ENCODE measurements around the gene RIMBP2.
"Not testable (repeated sequence)": the region's sequence is repeated elsewhere in the genome, so short reads cannot be mapped to it uniquely, and the experiment has no call there.

Gene RIMBP2, protein sequence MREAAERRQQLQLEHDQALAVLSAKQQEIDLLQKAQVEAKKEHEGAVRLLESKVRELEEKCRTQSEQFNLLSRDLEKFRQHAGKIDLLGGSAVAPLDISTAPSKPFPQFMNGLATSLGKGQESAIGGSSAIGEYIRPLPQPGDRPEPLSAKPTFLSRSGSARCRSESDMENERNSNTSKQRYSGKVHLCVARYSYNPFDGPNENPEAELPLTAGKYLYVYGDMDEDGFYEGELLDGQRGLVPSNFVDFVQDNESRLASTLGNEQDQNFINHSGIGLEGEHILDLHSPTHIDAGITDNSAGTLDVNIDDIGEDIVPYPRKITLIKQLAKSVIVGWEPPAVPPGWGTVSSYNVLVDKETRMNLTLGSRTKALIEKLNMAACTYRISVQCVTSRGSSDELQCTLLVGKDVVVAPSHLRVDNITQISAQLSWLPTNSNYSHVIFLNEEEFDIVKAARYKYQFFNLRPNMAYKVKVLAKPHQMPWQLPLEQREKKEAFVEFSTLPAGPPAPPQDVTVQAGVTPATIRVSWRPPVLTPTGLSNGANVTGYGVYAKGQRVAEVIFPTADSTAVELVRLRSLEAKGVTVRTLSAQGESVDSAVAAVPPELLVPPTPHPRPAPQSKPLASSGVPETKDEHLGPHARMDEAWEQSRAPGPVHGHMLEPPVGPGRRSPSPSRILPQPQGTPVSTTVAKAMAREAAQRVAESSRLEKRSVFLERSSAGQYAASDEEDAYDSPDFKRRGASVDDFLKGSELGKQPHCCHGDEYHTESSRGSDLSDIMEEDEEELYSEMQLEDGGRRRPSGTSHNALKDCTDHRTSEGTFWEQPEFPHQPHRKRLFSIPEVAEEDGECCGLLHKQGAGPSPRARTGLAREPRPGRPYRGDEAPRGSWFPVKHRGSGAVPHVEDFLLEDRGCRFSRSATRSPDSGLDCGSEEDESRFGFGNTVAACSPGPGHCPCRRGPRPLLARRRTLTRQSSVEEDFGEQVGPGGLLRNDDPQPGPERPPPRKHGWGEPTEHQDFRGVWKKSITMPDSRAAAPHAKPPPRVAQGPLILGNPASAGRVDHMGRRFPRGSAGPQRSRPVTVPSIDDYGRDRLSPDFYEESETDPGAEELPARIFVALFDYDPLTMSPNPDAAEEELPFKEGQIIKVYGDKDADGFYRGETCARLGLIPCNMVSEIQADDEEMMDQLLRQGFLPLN (N-terminal part only)

DNA sequence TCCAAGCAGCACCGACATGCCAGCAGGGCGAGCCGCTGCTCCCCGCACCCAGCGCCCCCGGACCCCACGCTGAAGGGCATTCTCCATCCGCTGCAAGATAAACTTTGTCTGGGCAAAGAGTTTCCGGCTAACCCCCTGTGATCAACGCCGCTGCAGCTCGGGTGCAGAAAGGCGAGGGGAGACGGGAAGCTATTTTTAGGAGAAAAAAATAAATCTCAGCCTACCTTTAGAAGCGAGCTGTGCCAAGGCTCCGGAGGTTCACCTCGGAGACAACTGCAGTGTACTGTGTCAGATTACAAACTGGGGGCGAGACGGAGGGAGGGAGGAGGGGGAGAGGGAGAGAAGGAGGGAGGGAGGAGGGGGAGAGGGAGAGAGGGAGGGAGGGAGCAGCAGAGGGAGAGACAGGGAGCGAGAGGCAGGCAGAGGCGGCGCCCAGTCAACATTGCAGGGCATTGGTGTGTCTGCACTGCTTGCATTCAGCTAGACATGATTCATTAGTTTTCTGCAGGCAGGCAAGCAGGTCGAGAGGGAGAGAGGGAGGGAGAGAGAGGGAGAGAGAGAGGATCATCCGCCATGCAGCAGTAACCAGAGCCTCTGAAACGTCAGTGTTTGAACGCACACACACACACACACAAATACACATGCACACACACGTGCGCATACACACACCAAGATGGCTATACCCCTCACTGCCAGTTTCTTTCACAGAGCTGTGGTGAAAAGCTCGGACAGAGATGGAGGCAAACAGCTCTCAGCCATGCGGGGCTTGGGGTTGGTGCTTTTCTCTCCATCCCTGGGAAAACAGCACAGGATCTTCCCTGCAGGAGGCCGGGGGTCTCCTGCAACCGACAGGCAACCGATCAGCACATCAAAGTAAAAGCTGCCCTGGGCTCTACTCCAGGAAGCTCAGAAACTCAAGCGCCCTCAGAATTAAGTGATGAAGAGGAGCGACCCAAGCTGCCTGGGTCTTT is at the start of gene RIMBP2:
RIMBP2 (minus strand) TSS at position 302 of the 971 bp plus-strand sequence. CDS start 237,286 bp downstream, outside the sequence.
- no peak for DNase-seq

DNA sequence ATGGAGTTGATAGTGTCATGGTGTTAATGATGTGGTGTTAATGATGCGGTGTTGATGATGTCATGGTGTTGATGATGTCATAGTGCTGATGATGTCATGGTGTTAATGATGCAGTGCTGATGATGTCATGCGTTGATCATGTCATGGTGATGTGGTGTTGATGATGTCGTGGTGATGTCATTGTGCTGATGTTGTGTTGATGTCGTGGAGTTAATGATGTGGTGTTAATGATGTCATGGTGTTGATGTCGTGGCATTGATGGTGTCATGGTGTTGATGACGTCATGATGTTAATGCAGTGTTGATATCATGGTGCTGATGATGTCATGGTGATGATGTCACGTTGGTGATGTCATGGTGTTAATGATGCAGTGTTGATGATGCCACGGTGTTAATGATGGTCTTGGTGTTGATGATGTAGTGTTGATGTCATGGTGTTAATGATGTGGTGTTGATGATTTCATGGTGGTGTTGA is 49.1 kb upstream of the RIMBP2 start:
- DNase-seq = no peak

GRCh38 chr12:130764475-130765185 is 48.5 kb upstream of the RIMBP2 start:
- DNase-seq = peak in 3 of 6 experiments; percentile 7 to 17 (median 10)

DNA sequence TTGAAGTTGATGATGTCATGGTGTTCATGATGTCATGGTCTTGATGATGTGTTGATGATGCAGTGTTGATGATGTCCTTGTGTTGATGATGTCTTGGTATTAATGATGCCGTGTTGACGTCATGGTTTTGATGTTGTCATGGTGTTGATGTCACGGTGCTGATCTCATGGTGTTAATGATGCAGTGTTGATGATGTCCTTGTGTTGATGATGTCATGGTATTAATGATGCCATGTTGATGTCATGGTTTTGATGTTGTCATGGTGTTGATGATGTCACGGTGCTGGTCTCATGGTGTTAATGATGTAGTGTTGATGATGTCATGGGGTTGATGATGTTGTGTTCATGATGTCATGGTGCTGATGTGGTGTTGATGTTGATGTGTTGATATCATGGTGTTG is 48.0 kb upstream of the RIMBP2 start:
- DNase-seq = no peak

GRCh38 chr12:130762319-130762675 is 46.2 kb upstream of the RIMBP2 start:
- DNase-seq = no peak

DNA sequence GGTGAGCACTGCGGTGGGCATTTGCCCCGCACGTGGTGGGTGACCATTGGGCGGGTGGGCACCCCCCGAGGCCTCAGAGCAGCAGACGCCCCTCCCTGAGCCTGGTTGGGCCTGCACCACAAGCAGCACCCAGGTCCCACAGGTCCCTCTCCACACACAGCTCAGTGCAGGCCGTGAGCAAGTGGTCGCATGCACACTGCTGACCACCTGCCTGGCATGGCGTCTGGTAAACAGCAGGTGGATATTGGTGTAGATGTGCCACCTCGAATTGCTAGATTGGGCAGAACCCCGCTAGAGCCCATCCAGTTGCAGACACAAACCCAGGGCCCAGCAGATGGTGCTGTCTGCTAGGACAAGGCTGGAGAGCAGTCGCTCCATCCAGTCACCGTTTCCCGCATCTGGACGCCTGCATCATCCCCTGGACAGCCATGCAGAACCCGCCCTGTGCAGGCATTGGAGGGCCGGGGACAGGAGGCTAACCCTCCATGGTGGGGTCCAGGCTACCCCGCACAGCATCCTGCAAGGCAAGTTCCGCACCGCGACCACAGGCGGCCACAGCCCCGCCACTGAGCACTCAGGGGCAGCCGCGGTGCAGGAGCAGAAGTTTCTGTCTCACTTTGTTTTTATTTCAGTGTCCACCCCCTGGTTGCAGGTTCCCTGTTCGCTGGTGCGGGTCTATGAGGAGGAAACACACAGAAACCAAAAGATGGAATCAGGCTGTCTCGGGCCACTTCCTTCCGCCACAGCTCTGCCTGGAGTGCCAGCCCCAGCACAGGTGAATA is 45.6 kb upstream of the RIMBP2 start:
- peak in 5 of 6 experiments; percentile 27 to 34 (median 33) for DNase-seq

DNA sequence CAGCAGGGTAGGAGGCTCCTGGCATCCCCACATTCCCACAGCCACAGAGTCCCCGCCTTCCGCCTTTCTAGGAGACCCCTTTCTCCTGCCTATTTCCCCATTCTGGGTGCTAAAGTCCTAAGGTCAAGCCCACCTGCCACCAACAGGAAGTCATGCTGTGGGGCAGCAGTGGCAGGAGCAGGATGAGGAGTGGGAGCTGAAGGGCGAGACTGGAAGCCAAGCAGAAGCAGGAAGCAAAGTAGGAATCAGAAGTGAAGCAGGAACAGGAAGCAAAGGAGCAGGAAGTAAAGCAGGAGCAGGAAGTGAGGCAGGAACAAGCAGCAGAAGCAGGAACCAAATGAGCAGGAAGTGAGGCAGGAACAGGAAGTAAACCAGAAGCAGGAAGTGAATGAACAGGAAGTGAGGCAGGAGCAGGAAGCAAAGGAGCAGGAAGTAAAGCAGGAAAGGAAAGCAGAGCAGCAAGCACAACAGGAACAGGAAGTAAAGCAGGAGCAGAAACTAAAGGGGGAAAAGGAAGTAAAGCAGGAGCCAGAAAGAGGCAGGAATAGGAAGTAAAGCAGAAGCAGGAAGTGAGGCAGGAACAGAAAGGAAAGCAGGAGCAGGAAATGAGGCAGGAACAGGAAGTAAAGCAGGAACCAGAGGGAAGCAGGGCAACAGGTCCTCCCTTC is 38.3 kb upstream of the RIMBP2 start:
- DNase-seq = peak in 1 of 6 experiments; percentile 8

GRCh38 chr12:130752692-130753230 is 36.7 kb upstream of the RIMBP2 start:
- DNase-seq = no peak

DNA sequence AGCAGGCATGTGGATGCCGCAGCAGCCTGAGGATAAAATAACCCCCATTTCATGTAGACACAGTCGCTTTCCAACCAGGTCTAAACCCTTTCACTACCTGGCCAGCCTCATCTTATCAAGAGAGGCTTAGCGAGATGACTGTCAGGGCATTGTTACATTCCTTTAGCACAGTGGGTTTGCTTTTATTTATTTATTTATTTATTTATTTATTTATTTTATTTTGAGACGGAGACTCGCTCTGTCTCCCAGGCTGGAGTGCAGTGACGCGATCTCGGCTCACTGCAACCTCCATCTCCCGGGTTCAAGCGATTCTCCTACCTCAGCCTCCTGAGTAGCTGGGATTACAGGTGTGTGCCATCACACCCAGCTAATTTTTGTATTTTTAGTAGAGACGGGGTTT is 35.9 kb upstream of the RIMBP2 start:
- DNase-seq = not testable (repeated sequence)

DNA sequence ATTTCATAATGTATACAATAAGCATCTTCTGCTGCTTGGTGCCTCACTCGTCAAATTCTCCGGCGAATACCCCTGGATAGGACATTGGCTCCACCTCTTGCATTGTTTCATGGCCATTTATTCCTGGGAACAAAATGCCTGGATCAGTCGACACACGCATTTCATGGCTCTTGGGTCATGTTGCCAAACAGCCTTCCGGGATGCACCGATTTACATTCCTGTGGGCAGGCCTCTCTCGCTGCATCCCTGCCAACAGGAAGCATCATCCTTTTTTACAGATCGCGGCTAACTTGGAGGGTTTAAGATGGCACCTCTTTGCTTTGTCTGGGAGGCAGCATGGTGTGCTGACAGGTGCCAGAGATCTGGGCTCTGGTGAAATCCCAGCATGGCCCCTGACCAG is 32.7 kb upstream of the RIMBP2 start:
- DNase-seq = no peak

- peak; percentile 29 to 65 (median 46) for DNase-seq
These were observed 32.0 kb upstream of the RIMBP2 start for GRCh38 chr12:130747867-130748740.

DNA sequence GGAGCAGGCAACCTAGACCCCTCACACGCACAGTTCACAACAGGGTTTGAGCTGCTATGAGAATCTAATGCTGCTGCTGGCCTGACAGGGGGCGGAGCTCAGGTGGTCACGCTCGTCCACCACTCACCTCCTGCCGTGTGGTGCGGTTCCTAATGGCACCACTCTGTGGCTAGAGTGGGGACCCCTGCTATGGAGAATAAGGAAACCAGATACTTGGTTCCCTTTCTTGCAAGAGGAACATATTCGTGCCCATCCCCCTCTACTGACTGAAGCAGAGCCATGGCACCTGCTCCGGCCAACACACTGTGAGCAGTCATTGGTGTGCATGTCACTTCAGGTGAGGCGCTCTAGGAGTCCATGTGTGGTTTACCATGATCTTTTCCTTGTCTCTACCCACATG is 30.4 kb upstream of the RIMBP2 start:
- no peak for DNase-seq

- DNase-seq = no peak
These were observed 29.8 kb upstream of the RIMBP2 start for GRCh38 chr12:130745921-130746320.

DNA sequence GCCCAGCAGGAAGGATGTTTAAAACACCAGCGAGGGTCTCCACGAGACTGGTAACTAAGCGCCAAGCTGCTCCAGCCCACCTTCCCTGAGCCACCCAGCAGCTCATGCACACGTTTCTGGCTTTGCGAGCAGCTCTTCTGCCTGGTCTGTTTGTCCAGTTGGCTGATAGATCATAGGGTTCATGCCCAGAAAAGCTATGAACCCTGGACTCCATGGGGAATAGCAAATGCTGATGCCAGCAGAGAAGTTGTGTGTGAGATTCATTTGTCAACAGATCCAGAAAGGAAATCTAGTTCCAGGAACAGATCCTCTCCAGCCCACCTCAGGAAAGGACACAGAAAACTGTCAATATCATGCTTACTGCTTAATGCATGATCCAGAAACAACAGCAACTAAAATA is 28.2 kb upstream of the RIMBP2 start:
- no peak for DNase-seq

GRCh38 chr12:130743606-130744005 is 27.5 kb upstream of the RIMBP2 start:
- DNase-seq = no peak

GRCh38 chr12:130743176-130743575 is 27.1 kb upstream of the RIMBP2 start:
- DNase-seq = no peak

GRCh38 chr12:130742716-130743115 is 26.6 kb upstream of the RIMBP2 start:
- no peak for DNase-seq

GRCh38 chr12:130742112-130742511 is 26.0 kb upstream of the RIMBP2 start:
- DNase-seq = no peak

Measured in stimulated activated naive CD4-positive, alpha-beta T cell (primary cell).